Measurements from ENCODE around the gene TOX2. TPM values are rescaled to one million over a fixed set of nuclear protein-coding genes. Genes with fewer than 3 reads are reported as not detected.

Gene TOX2
- total and polyA plus RNA-seq, 2 of the 4 experiments (the other 2 are of a cell fraction) = 1.3 to 17.5 TPM

- no peak overlapping the region for H3K56ac ChIP-seq (ENCODE audit: extremely low read depth, insufficient read depth, low read length)
- no peaks in the 10 kb centered on the region for H3K27me3 ChIP-seq (ENCODE audit: control insufficient read depth, insufficient read depth, low read length)
- H2BK20ac ChIP-seq (ENCODE audit: low read depth, low read length) = no peak overlapping the region
- 83% methylated on average over 1 of the region's 7 CpGs; no CpG with 5 or more reads in 1 of the 2 experiments for WGBS, 2 experiments (ENCODE audit: extremely low coverage in 2 of 2, insufficient read length in 1 of 2)
- DNase-seq = no peak
- H2BK5ac ChIP-seq (ENCODE audit: low read depth, low read length, poor library complexity, severe bottlenecking) = no peak overlapping the region
- intact Hi-C loops (cut with micrococcal nuclease) (no loop called here), in situ Hi-C loops (cut with MboI; ENCODE audit: low sequenced_read_pairs) (no loop called here), dilution Hi-C loops (cut with HindIII; ENCODE audit: low sequenced_read_pairs, unreplicated experiment) (no loop called here)
- H3K23ac ChIP-seq (ENCODE audit: low read depth, low read length) = no peak overlapping the region
- H3K4me3 ChIP-seq (ENCODE audit: insufficient read depth, low read depth, low read length) = no peak overlapping the region
- BruUV-seq (replicated peaks) = no TSS peak
- peak overlapping the region; percentile 25; the same call in 1 of the 2 replicates for H2AK5ac ChIP-seq (ENCODE audit: low read depth, low read length)
- H4K8ac ChIP-seq (ENCODE audit: low read depth in 2 of 2, low read length in 2 of 2) = no peak overlapping the region
- H3K14ac ChIP-seq (replicated peaks; ENCODE audit: low read depth, low read length) = no peak overlapping the region
- peaks cover 23% of the 10 kb centered on the region; the same call in 1 of the 2 replicates for H4K20me1 ChIP-seq (ENCODE audit: insufficient read depth, low read length)
- H3K4me2 ChIP-seq (ENCODE audit: low read depth, low read length) = no peak overlapping the region
- H4K91ac ChIP-seq (ENCODE audit: insufficient read depth, low read depth, low read length) = no peak overlapping the region
- H2AFZ ChIP-seq (replicated peaks; ENCODE audit: low read length, poor library complexity) = no peak overlapping the region
- POLR2A ChIA-PET (ENCODE audit: unreplicated experiment) = no interaction called here
- H3K27ac ChIP-seq (ENCODE audit: insufficient read depth, low read length) = no peak overlapping the region
- ATAC-seq (ENCODE audit: low read depth) = no peak
- H3K9me1 ChIP-seq (ENCODE audit: insufficient read depth, low read length) = peaks cover 36% of the 10 kb centered on the region
- H3K18ac ChIP-seq (ENCODE audit: low read depth, low read length) = no peak overlapping the region
- H2BK120ac ChIP-seq (ENCODE audit: low read depth, low read length) = no peak overlapping the region
- CTCF ChIA-PET = no interaction called here
- H3K9me3 ChIP-seq (ENCODE audit: control insufficient read depth, insufficient read depth, low read length) = no peaks in the 10 kb centered on the region
- no peak overlapping the region for H3K9ac ChIP-seq (ENCODE audit: low read depth, low read length)
- H3K79me1 ChIP-seq (ENCODE audit: low read depth in 1 of 2, low read length in 2 of 2) = peaks cover 58 to 86% of the 10 kb centered on the region in 2 experiments
- no peaks in the 10 kb centered on the region for H3K36me3 ChIP-seq (ENCODE audit: control insufficient read depth, insufficient read depth, low read length)
- peak overlapping the region; percentile 27; the same call in 1 of the 2 replicates for H3K4ac ChIP-seq (ENCODE audit: low read depth, low read length)
- no peak overlapping the region for H2BK15ac ChIP-seq (ENCODE audit: low read depth, low read length)
- no peak for TF ChIP-seq CTCF (conservative IDR thresholded peaks at IDR 0.05; ENCODE audit: low read depth, low read length)
- no peak for TF ChIP-seq CHD1 (IDR thresholded peaks at IDR 0.05; ENCODE audit: low read depth, low read length)
- no peak for TF ChIP-seq BHLHE40 (IDR thresholded peaks at IDR 0.05; ENCODE audit: low read depth, low read length)
- TF ChIP-seq, protein P1, sequence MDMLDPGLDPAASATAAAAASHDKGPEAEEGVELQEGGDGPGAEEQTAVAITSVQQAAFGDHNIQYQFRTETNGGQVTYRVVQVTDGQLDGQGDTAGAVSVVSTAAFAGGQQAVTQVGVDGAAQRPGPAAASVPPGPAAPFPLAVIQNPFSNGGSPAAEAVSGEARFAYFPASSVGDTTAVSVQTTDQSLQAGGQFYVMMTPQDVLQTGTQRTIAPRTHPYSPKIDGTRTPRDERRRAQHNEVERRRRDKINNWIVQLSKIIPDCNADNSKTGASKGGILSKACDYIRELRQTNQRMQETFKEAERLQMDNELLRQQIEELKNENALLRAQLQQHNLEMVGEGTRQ (IDR thresholded peaks at IDR 0.05; ENCODE audit: low read depth, low read length) = no peak
- no peak for TF ChIP-seq MAZ (IDR thresholded peaks at IDR 0.05; ENCODE audit: borderline replicate concordance, low read depth, low read length)
- no peak for TF ChIP-seq ELK1 (IDR thresholded peaks at IDR 0.05; ENCODE audit: borderline replicate concordance, low read depth, low read length)
- no peak for TF ChIP-seq MXI1 (IDR thresholded peaks at IDR 0.05; ENCODE audit: borderline replicate concordance, low read depth, low read length)
- no peak for TF ChIP-seq NFE2L2 (IDR thresholded peaks at IDR 0.05; ENCODE audit: low read depth, low read length)
- TF ChIP-seq RFX5 (IDR thresholded peaks at IDR 0.05; ENCODE audit: low read depth, low read length) = no peak
- no peak for TF ChIP-seq CEBPB (IDR thresholded peaks at IDR 0.05; ENCODE audit: low read depth, low read length)
- TF ChIP-seq POLR2A (IDR thresholded peaks at IDR 0.05; ENCODE audit: low read depth, low read length) = no peak
- TF ChIP-seq FOS (IDR thresholded peaks at IDR 0.05; ENCODE audit: low read depth, low read length) = no peak
- no peak for TF ChIP-seq SMC3 (IDR thresholded peaks at IDR 0.05; ENCODE audit: low read depth, low read length)
- TF ChIP-seq RCOR1 (IDR thresholded peaks at IDR 0.05; ENCODE audit: insufficient replicate concordance, low read length) = no peak
- no peak for TF ChIP-seq MAFK (IDR thresholded peaks at IDR 0.05; ENCODE audit: low read depth, low read length)
- TF ChIP-seq RAD21 (IDR thresholded peaks at IDR 0.05; ENCODE audit: low read length) = no peak
- no peak overlapping the region for H4K5ac ChIP-seq (ENCODE audit: low read depth, low read length)
- peak overlapping the region; percentile 6 for H2AK9ac ChIP-seq (replicated peaks; ENCODE audit: low read depth, low read length, poor library complexity)
- peaks cover 5% of the 10 kb centered on the region; the same call in 1 of the 2 replicates for H3K4me1 ChIP-seq (ENCODE audit: control insufficient read depth, insufficient read depth, low read length)
These were observed 54.4 kb downstream of the TOX2 start for GRCh38 chr20:43969028-43969447.

Measured in IMR-90 (cell line).